Parathyroid adenoma (tissue), 2 donors: ENCODE measurements around the gene MACROH2A2.
"Not testable (repeated sequence)": the region's sequence is repeated elsewhere in the genome, so short reads cannot be mapped to it uniquely, and the experiment has no call there.

Experiments
- H2AFZ ChIP-seq: fragments of 300-600 bp; sonication (generic); one replicate; pipeline ENCODE4 v1.7.0; 2017; ENCODE audit warnings: antibody characterized with exemption, mild to moderate bottlenecking
- H3K27ac ChIP-seq: fragments of 300-600 bp; sonication (generic); one replicate; pipeline ENCODE4 v1.7.0; 2017
- H3K27me3 ChIP-seq: fragments of 300-600 bp; sonication (generic); one replicate; pipeline ENCODE4 v1.7.0; 2017; ENCODE audit warnings: low read length; ENCODE audit not compliant: control insufficient read depth, insufficient read depth
- H3K36me3 ChIP-seq: fragments of 300-600 bp; sonication (generic); one replicate; pipeline ENCODE4 v1.7.0; 2017; ENCODE audit warnings: low read length; ENCODE audit not compliant: control insufficient read depth, insufficient read depth
- H3K4me1 ChIP-seq: fragments of 300-600 bp; sonication (generic); one replicate; pipeline ENCODE4 v1.7.0; 2017; ENCODE audit warnings: control low read depth
- H3K4me2 ChIP-seq: fragments of 300-600 bp; sonication (generic); one replicate; pipeline ENCODE4 v1.7.0; 2017; ENCODE audit warnings: low read length
- H3K4me3 ChIP-seq: fragments of 300-600 bp; sonication (generic); one replicate; pipeline ENCODE4 v1.7.0; 2017; ENCODE audit warnings: low read depth, low read length
- H3K79me2 ChIP-seq: fragments of 300-600 bp; sonication (generic); one replicate; pipeline ENCODE4 v1.7.0; 2017; ENCODE audit warnings: control low read depth
- H3K9ac ChIP-seq: fragments of 300-600 bp; sonication (generic); one replicate; pipeline ENCODE4 v1.7.0; 2017; ENCODE audit warnings: mild to moderate bottlenecking
- H3K9me3 ChIP-seq: fragments of 300-600 bp; sonication (generic); one replicate; pipeline ENCODE4 v1.7.0; 2017; ENCODE audit warnings: low read length; ENCODE audit not compliant: control insufficient read depth
- TF ChIP-seq, protein P1 (sequence below): fragments of 300-600 bp; sonication (generic); IDR thresholded peaks from one replicate; pipeline ENCODE4 v1.7.0; 2017; ENCODE audit warnings: antibody characterized with exemption, mild to moderate bottlenecking
- donor health status: primary hyperparathyroidism.

Gene MACROH2A2

DNA sequence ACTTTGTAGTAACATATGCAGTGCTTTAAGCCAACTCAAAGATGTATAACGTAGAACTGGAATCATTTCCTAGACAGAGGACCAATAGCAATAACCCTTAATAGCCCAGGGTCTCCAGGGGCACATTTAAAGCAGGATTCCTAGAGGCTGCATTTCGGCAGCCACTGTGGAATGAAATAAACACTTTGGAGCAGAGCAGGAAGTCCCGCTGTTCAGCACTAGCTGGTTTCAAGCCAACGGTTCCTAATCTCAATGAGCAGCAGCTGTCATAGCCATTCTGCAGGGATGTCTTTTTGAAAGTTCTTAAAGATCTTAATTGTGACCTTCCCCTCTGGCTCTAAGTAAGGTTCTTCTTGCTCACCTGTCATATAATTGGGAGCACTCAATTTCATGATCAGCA, 18.4 kb upstream of the MACROH2A2 start:
- Histone ChIP-seq H3K27me3 (no peaks in the 10 kb centered on the region), H3K4me2 (no peak overlapping the region), H2AFZ (no peak overlapping the region), H3K9me3 (no peaks in the 10 kb centered on the region), H3K4me1 (no peaks in the 10 kb centered on the region), H3K79me2 (no peaks in the 10 kb centered on the region), H3K27ac (no peak overlapping the region), H3K9ac (no peak overlapping the region), H3K4me3 (no peak overlapping the region), H3K36me3 (no peaks in the 10 kb centered on the region)
- TF ChIP-seq, protein P1, sequence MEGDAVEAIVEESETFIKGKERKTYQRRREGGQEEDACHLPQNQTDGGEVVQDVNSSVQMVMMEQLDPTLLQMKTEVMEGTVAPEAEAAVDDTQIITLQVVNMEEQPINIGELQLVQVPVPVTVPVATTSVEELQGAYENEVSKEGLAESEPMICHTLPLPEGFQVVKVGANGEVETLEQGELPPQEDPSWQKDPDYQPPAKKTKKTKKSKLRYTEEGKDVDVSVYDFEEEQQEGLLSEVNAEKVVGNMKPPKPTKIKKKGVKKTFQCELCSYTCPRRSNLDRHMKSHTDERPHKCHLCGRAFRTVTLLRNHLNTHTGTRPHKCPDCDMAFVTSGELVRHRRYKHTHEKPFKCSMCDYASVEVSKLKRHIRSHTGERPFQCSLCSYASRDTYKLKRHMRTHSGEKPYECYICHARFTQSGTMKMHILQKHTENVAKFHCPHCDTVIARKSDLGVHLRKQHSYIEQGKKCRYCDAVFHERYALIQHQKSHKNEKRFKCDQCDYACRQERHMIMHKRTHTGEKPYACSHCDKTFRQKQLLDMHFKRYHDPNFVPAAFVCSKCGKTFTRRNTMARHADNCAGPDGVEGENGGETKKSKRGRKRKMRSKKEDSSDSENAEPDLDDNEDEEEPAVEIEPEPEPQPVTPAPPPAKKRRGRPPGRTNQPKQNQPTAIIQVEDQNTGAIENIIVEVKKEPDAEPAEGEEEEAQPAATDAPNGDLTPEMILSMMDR, result no peak

- H3K27me3 ChIP-seq, result no peaks in the 10 kb centered on the region
- no peak overlapping the region for H3K4me3 ChIP-seq
- H2AFZ ChIP-seq, result no peak overlapping the region
- H3K9me3 ChIP-seq, result no peaks in the 10 kb centered on the region
- H3K79me2 ChIP-seq, result no peaks in the 10 kb centered on the region
- H3K27ac ChIP-seq, result no peak overlapping the region
- no peaks in the 10 kb centered on the region for H3K4me1 ChIP-seq
- no peak overlapping the region for H3K4me2 ChIP-seq
- H3K36me3 ChIP-seq, result no peaks in the 10 kb centered on the region
- TF ChIP-seq, protein P1, result no peak
- no peak overlapping the region for H3K9ac ChIP-seq
Observed at GRCh38 chr10:70035531-70035930, 17.1 kb upstream of the MACROH2A2 start.

GRCh38 chr10:70038923-70039322, 13.7 kb upstream of the MACROH2A2 start:
- Histone ChIP-seq H3K4me1 (no peaks in the 10 kb centered on the region), H2AFZ (no peak overlapping the region), H3K27me3 (no peaks in the 10 kb centered on the region), H3K9ac (no peak overlapping the region), H3K9me3 (no peaks in the 10 kb centered on the region), H3K27ac (no peak overlapping the region), H3K4me2 (no peak overlapping the region), H3K4me3 (no peak overlapping the region), H3K36me3 (no peaks in the 10 kb centered on the region), H3K79me2 (no peaks in the 10 kb centered on the region)
- TF ChIP-seq, protein P1, result no peak

DNA sequence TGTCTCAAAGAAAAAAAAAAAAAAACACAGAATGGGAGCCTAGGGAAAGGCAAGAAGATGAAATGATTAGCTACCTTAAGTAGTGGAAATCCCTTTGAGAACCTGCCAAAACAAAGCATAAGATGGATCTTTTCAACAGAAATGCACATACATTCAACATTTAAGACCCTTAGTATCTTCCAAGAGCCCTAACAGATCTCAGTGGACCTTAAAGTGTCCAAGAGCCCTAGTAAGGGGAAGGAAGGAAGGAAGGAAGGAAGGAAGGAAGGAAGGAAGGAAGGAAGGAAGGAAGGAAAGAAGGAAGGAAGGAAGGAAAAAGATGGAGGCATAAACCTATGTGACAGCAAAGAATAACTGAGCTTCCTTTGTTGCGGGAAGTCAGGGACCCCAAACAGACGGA, 11.6 kb upstream of the MACROH2A2 start:
- Histone ChIP-seq H3K9me3 (no peaks in the 10 kb centered on the region), H3K27ac (no peak overlapping the region), H3K4me2 (no peak overlapping the region), H3K9ac (no peak overlapping the region), H3K4me1 (no peaks in the 10 kb centered on the region), H3K36me3 (no peaks in the 10 kb centered on the region), H3K79me2 (no peaks in the 10 kb centered on the region), H3K4me3 (no peak overlapping the region), H2AFZ (no peak overlapping the region), H3K27me3 (no peaks in the 10 kb centered on the region)
- TF ChIP-seq, protein P1, result no peak

DNA sequence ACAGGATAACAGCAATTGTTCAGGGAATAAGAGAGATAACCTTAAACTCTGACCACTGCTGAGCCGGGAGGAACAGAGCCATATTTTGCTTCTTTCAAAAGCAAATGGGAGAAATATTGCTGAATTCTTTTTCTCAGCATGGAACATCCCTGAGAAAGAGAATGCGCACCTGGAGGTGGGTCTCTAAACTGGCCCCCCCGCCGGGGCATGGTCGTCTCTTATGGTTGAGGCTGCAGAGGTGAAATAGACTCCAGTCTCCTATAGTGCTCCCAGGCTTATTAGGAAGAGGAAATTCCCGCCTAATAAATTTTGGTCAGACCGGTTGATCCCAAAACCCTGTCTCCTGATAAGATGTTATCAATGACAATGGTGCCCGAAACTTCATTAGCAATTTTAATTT, 10.9 kb upstream of the MACROH2A2 start:
- not testable (repeated sequence) for H3K9ac ChIP-seq, H3K4me3 ChIP-seq

DNA sequence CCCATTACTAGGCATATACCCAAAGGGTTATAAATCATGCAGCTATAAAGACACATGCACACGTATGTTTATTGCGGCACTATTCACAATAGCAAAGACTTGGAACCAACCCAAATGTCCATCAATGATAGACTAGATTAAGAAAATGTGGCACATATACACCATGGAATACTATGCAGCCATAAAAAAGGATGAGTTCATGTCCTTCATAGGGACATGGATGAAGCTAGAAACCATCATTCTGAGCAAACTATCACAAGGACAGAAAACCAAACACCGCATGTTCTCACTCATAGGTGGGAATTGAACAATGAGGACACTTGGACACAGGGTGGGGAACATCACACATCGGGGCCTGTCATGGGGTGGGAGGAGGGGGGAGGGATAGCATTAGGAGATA, 5.6 kb upstream of the MACROH2A2 start:
- H3K9me3 ChIP-seq, H3K4me1 ChIP-seq, H3K79me2 ChIP-seq, H3K9ac ChIP-seq, H3K36me3 ChIP-seq, H3K27me3 ChIP-seq, H3K4me2 ChIP-seq, H2AFZ ChIP-seq, H3K27ac ChIP-seq, H3K4me3 ChIP-seq: not testable (repeated sequence)

More for the DNA sequence above, 10.9 kb upstream of the MACROH2A2 start:
- H3K9me3 ChIP-seq, H3K4me1 ChIP-seq, H3K79me2 ChIP-seq, H3K36me3 ChIP-seq, H2AFZ ChIP-seq, H3K27ac ChIP-seq, H3K27me3 ChIP-seq, H3K4me2 ChIP-seq: not testable (repeated sequence)
